ENCODE data around the gene SLF2.
A peak's percentile ranks its signal among the peaks of the same experiment; 100 is the strongest.

Gene SLF2

DNA sequence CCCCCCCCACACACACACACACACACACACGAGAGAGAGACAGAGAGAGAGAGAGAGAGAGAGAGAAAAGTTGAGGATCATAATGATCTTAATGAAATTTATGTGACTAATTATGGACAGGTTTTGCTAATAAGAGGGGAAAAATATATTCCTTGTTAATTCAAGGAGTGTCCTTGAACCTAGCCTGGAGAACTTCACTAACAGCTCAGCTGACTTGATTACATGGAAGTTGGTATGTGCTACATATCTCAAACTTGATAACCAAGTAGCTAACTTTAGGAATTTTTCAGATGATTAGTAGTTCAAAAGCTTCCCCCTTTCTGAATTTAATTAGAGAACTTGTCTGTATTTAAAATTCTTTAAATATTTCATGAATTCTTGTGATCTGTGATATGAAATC lies 15.3 kb downstream of the SLF2 start:
- no peak overlapping the region for H3K27ac ChIP-seq (ENCODE audit: low read length)
- no peak overlapping the region for H2AFZ ChIP-seq (ENCODE audit: low read length)
- no peaks in the 10 kb centered on the region for H4K20me1 ChIP-seq (ENCODE audit: insufficient read depth, low read length)
- H3K9ac ChIP-seq (ENCODE audit: low read length): no peak overlapping the region
- no peaks in the 10 kb centered on the region for H3F3A ChIP-seq (ENCODE audit: insufficient read depth, low read length)
- H3K9me3 ChIP-seq (replicated peaks; ENCODE audit: insufficient read depth, low read length): no peaks in the 10 kb centered on the region
- no peaks in the 10 kb centered on the region; the same call in 1 of the 2 replicates for H3K36me3 ChIP-seq (replicated peaks; ENCODE audit: insufficient read depth, low read length)
- H3K9me2 ChIP-seq (replicated peaks; ENCODE audit: insufficient read depth, low read length): no peaks in the 10 kb centered on the region
- H3K27me3 ChIP-seq (replicated peaks; ENCODE audit: insufficient read depth, low read length): no peaks in the 10 kb centered on the region
- H3K79me2 ChIP-seq (ENCODE audit: low read length): no peaks in the 10 kb centered on the region
- no peak overlapping the region for H3K4me2 ChIP-seq (ENCODE audit: low read depth, low read length)
- TF ChIP-seq CTCF (IDR thresholded peaks at IDR 0.05; ENCODE audit: low read length) (no peak), EZH2phosphoT487 (IDR thresholded peaks at IDR 0.05; ENCODE audit: low read length) (no peak), EZH2 (optimal IDR thresholded peaks at IDR 0.05; ENCODE audit: low read depth, low read length) (no peak)
- no peaks in the 10 kb centered on the region for H3K4me1 ChIP-seq (ENCODE audit: low read length)
- no peak for DNase-seq
- no peak overlapping the region for H3K4me3 ChIP-seq (ENCODE audit: low read length)

DNA sequence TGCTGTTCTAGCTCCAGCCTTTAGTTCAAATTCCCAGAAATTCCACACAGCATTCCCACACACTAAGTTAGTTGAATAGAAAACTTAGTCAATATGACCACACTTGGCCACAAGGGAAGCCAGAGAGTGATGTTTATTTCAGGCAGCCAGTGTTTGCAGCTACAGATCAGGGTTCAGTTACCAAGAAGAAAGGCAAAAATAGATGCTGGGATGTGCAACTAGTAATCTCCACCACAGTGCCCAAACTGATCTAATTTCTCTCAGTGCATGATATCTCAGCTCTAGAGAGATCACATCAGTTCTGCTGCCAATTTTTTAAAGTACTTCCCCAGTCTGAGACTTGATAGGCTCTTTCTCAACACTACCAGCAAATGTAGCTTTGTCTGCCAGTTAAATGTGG lies 17.6 kb downstream of the SLF2 start:
- no peak overlapping the region for H3K27ac ChIP-seq (ENCODE audit: low read length)
- no peaks in the 10 kb centered on the region for H3F3A ChIP-seq (ENCODE audit: insufficient read depth, low read length)
- H3K4me2 ChIP-seq (ENCODE audit: low read depth, low read length): no peak overlapping the region
- H3K79me2 ChIP-seq (ENCODE audit: low read length): no peaks in the 10 kb centered on the region
- H3K4me1 ChIP-seq (ENCODE audit: low read length): no peaks in the 10 kb centered on the region
- no peak for TF ChIP-seq CTCF (IDR thresholded peaks at IDR 0.05; ENCODE audit: low read length)
- TF ChIP-seq EZH2 (optimal IDR thresholded peaks at IDR 0.05; ENCODE audit: low read depth, low read length): no peak
- no peaks in the 10 kb centered on the region for H3K9me3 ChIP-seq (replicated peaks; ENCODE audit: insufficient read depth, low read length)
- DNase-seq: no peak
- no peak overlapping the region for H3K4me3 ChIP-seq (ENCODE audit: low read length)
- no peaks in the 10 kb centered on the region for H3K27me3 ChIP-seq (replicated peaks; ENCODE audit: insufficient read depth, low read length)
- H3K36me3 ChIP-seq (replicated peaks; ENCODE audit: insufficient read depth, low read length): peaks cover 3% of the 10 kb centered on the region; the same call in 1 of the 2 replicates
- H3K9me2 ChIP-seq (replicated peaks; ENCODE audit: insufficient read depth, low read length): no peaks in the 10 kb centered on the region
- H4K20me1 ChIP-seq (ENCODE audit: insufficient read depth, low read length): no peaks in the 10 kb centered on the region
- H3K9ac ChIP-seq (ENCODE audit: low read length): no peak overlapping the region
- H2AFZ ChIP-seq (ENCODE audit: low read length): no peak overlapping the region

GRCh38 chr10:100934084-100934659 lies 21.4 kb downstream of the SLF2 start:
- no peaks in the 10 kb centered on the region for H3K4me1 ChIP-seq (ENCODE audit: low read length)
- no peaks in the 10 kb centered on the region for H3K9me3 ChIP-seq (replicated peaks; ENCODE audit: insufficient read depth, low read length)
- H3K9ac ChIP-seq (ENCODE audit: low read length): no peak overlapping the region
- TF ChIP-seq EZH2phosphoT487 (IDR thresholded peaks at IDR 0.05; ENCODE audit: low read length) (no peak), EZH2 (optimal IDR thresholded peaks at IDR 0.05; ENCODE audit: low read depth, low read length) (no peak), CTCF (IDR thresholded peaks at IDR 0.05; ENCODE audit: low read length) (peak; percentile 51)
- H3K36me3 ChIP-seq (replicated peaks; ENCODE audit: insufficient read depth, low read length): peaks cover 3% of the 10 kb centered on the region; the same call in 1 of the 2 replicates
- DNase-seq: no peak
- no peaks in the 10 kb centered on the region for H3F3A ChIP-seq (ENCODE audit: insufficient read depth, low read length)
- H3K79me2 ChIP-seq (ENCODE audit: low read length): no peaks in the 10 kb centered on the region
- no peak overlapping the region for H3K4me2 ChIP-seq (ENCODE audit: low read depth, low read length)
- H3K27ac ChIP-seq (ENCODE audit: low read length): no peak overlapping the region
- no peaks in the 10 kb centered on the region for H4K20me1 ChIP-seq (ENCODE audit: insufficient read depth, low read length)
- H3K27me3 ChIP-seq (replicated peaks; ENCODE audit: insufficient read depth, low read length): no peaks in the 10 kb centered on the region
- H2AFZ ChIP-seq (ENCODE audit: low read length): no peak overlapping the region
- no peaks in the 10 kb centered on the region for H3K9me2 ChIP-seq (replicated peaks; ENCODE audit: insufficient read depth, low read length)
- H3K4me3 ChIP-seq (ENCODE audit: low read length): no peak overlapping the region
